ENCODE results near the gene NPAS3.

GRCh38 chr14:32920696-32921276, 17.9 kb upstream of the NPAS3 start:
- no peak for TF ChIP-seq CTCF (IDR thresholded peaks at IDR 0.05; ENCODE audit: low read length)
- TF ChIP-seq EZH2phosphoT487 (IDR thresholded peaks at IDR 0.05; ENCODE audit: low read length) = no peak
- TF ChIP-seq EZH2 (optimal IDR thresholded peaks at IDR 0.05; ENCODE audit: low read depth, low read length) = no peak
